Gastrocnemius medialis (tissue), 4 donors: ENCODE measurements around the gene SNAP23. TPM values are rescaled to one million over a fixed set of nuclear protein-coding genes. Genes with fewer than 3 reads are reported as not detected.
A peak's percentile ranks its signal among the peaks of the same experiment; 100 is the strongest.

ENCODE experiments used
- ATAC-seq, 2 donors: fragments of 150-250 bp; one replicate each; pipeline ENCODE4 v1.9.1; 2016
- DNase-seq, 2 donors: peaks; one replicate each; pipeline ENCODE4 v3.0.0-alpha.2; 2019
- H3K27ac ChIP-seq, 4 donors: fragments of 200-600 bp; sonication (generic); 1 replicate in 1 of 4; 2 replicates in 3 of 4; pipeline ENCODE4 v1.5.1; 2016 to 2018; ENCODE audit warnings: mild to moderate bottlenecking in 2 of 4, moderate library complexity in 1 of 4
- H3K27me3 ChIP-seq, 3 donors: fragments of 200-600 bp; sonication (generic) in 2 of 3; 1 replicate in 1 of 3; 2 replicates in 2 of 3; pipeline versions ENCODE4 v1.5.1 to v1.6.0; 2016 to 2019; ENCODE audit warnings: mild to moderate bottlenecking in 1 of 3, moderate library complexity in 1 of 3
- H3K36me3 ChIP-seq, 2 donors: fragments of 200-600 bp; sonication (generic) in 1 of 2; one replicate each; pipeline ENCODE4 v1.5.1; 2017 to 2018
- H3K4me1 ChIP-seq, 2 donors: fragments of 200-600 bp; sonication (generic) in 1 of 2; one replicate each; pipeline ENCODE4 v1.5.1; 2016 to 2017; ENCODE audit warnings: mild to moderate bottlenecking in 2 of 2
- H3K4me3 ChIP-seq, 4 donors: fragments of 200-600 bp; sonication (generic) in 3 of 4; 1 replicate in 1 of 4; 2 replicates in 3 of 4; pipeline ENCODE4 v1.5.1; 2016 to 2019; ENCODE audit warnings: mild to moderate bottlenecking in 2 of 4
- H3K9me3 ChIP-seq, 3 donors: fragments of 200-600 bp; sonication (generic) in 2 of 3; 1 replicate in 1 of 3; 2 replicates in 2 of 3; pipeline ENCODE4 v1.5.1; 2016 to 2019
- POLR2A ChIP-seq, 2 donors: fragments of 450-650 bp; IDR thresholded peaks; one replicate each; pipeline ENCODE4 v1.6.1; 2017; ENCODE audit warnings: antibody characterized with exemption in 2 of 2, mild to moderate bottlenecking in 2 of 2, moderate library complexity in 2 of 2
- in situ Hi-C, 4 donors: fragments of 200-750 bp; cut with MboI; loops; one replicate each; pipeline versions ENCODE4 v1.15.0 to v1.8.0; 2017; ENCODE audit warnings: low sequenced_read_pairs in 4 of 4
- intact Hi-C: fragments of 100-400 bp; cut with DNase I; formaldehyde crosslinking; loops from one replicate; pipeline ENCODE4 v1.15.1; 2023; ENCODE audit warnings: low total_unique reads
- total RNA-seq, 4 donors: library from RNA; depleted of rRNA; stranded (reverse); fragments of >200 nt; gene quantifications; one replicate each; pipeline versions ENCODE4 v1.1.0 to v1.2.3, GENCODE V29; 2016
- TF ChIP-seq, protein P1 (sequence below), 5 experiments: fragments of 450-650 bp in 3 of 5; fragments of 200-600 bp in 2 of 5; sonication (generic) in 2 of 5; IDR thresholded peaks in 4 of 5; conservative IDR thresholded peaks in 1 of 5; 1 replicate in 4 of 5; 2 replicates in 1 of 5; pipeline ENCODE4 v1.5.1; 2016 to 2019; ENCODE audit warnings: antibody characterized with exemption in 5 of 5, mild to moderate bottlenecking in 3 of 5, moderate library complexity in 3 of 5

SNAP23 gene
- total RNA-seq, 4 donors from 2014 or later = 26.7 to 74.3 (median 40.2) TPM

DNA sequence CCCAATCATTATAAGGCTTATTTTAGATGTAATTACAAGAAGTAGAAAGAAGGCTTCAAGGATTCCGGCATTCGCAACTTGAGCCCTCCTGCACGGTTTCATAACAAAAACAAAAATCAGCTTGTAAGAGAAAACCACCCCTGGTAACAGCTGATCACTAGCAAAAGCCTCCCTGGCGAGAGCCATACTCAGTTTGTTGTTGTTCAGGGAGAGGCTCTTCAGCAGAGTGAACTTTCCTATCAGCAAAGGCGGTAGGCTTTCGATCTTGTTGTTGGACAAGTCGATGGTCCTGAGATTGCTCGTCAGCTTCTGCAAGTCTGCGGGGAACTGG lies 52.4 kb downstream of the SNAP23 start:
- H3K27me3 ChIP-seq = no peaks in the 10 kb centered on the region
- no peaks in the 10 kb centered on the region for H3K9me3 ChIP-seq
- H3K27ac ChIP-seq = peak overlapping the region; percentile 84 to 95 (median 90)
- DNase-seq (no peak), ATAC-seq (peak; percentile 3 to 14)
- peaks cover 27 to 30% of the 10 kb centered on the region in 2 donors for H3K4me1 ChIP-seq
- intact Hi-C loops = loop anchor here (1.0 to 5.0 kb wide), 3 partner anchors 27 to 102 kb away; partner anchors contain the start of genes SNAP23 and STARD9
- peak overlapping the region; percentile 79 to 100 (median 88) for H3K4me3 ChIP-seq
- TF ChIP-seq, protein P1, sequence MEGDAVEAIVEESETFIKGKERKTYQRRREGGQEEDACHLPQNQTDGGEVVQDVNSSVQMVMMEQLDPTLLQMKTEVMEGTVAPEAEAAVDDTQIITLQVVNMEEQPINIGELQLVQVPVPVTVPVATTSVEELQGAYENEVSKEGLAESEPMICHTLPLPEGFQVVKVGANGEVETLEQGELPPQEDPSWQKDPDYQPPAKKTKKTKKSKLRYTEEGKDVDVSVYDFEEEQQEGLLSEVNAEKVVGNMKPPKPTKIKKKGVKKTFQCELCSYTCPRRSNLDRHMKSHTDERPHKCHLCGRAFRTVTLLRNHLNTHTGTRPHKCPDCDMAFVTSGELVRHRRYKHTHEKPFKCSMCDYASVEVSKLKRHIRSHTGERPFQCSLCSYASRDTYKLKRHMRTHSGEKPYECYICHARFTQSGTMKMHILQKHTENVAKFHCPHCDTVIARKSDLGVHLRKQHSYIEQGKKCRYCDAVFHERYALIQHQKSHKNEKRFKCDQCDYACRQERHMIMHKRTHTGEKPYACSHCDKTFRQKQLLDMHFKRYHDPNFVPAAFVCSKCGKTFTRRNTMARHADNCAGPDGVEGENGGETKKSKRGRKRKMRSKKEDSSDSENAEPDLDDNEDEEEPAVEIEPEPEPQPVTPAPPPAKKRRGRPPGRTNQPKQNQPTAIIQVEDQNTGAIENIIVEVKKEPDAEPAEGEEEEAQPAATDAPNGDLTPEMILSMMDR (IDR thresholded peaks at IDR 0.05 in 4 of 5, conservative IDR thresholded peaks at IDR 0.05 in 1 of 5) = no peak
- no peak for TF ChIP-seq POLR2A (IDR thresholded peaks at IDR 0.05)
- in situ Hi-C loops = loop anchor here in 1 of 4 donors (10.0 kb wide), 1 partner anchor 97 kb away; no protein-coding TSS in a partner anchor
- H3K36me3 ChIP-seq = peaks cover 5 to 31% of the 10 kb centered on the region in 2 donors

DNA sequence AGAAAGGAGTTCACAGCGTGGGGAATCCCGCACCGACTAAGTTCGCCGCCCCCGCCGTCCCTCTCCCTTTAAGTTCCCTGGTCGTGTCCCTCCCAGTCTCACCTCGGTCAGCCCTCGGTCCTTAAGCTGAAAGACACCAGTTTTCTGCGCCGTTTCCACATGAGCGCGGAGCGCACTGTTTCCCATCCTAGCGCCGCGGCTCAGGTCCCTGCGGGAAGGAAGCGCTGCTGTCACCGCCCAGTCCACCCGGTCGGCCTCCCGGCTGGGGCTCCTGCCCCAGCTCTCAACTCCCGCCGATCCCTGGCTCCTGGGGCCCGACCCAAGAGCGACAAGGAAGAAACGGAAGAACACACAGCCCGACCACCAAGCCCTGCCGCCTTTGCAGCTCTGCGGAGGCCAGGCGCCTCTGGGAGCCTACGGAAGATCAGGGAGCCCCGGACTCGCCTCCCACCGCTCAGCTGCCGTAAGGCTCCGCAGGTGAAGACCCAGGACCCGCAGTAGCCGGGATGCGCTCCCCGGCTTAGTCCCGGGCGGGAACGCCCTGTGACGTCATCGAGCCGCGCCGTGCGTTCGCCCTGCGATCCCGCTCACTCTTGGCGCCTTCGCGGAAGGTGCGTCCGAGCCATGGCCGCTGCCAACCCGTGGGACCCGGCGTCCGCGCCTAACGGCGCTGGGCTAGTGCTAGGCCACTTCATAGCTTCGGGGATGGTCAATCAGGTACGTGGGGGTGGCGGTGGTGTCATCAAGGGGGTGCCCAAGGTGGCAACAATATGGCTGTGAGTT lies 53.0 kb downstream of the SNAP23 start, which contains the start of the genes HAUS2 and LRRC57:
TSS of gene HAUS2 (plus strand) at position 590 of the 783 bp plus-strand sequence. CDS start at position 625, 35 bp downstream.
TSS of gene LRRC57 (minus strand) at position 545 of the 783 bp plus-strand sequence. CDS start at position 186, 359 bp downstream.
- TF ChIP-seq, protein P1 (IDR thresholded peaks at IDR 0.05 in 4 of 5, conservative IDR thresholded peaks at IDR 0.05 in 1 of 5) = peak in 1 of 5 experiments; percentile 27
- peak; percentile 80 to 82 for TF ChIP-seq POLR2A (IDR thresholded peaks at IDR 0.05)
- Histone ChIP-seq H3K27me3 (no peaks in the 10 kb centered on the region), H3K27ac (peak within 1 kb of the TSS; percentile 84 to 95 (median 90)), H3K4me1 (peaks cover 27 to 30% of the 10 kb centered on the region in 2 donors), H3K4me3 (peak within 1 kb of the TSS; percentile 79 to 100 (median 88)), H3K36me3 (peaks cover 5 to 25% of the 10 kb centered on the region in 2 donors), H3K9me3 (no peaks in the 10 kb centered on the region)
- in situ Hi-C loops (loop anchor here in 1 of 4 donors (10.0 kb wide), 1 partner anchor 96 kb away; no protein-coding TSS in a partner anchor), intact Hi-C loops (loop anchor here (1.0 to 5.0 kb wide), 3 partner anchors 27 to 102 kb away; partner anchors contain the start of genes SNAP23 and STARD9)
- peak; percentile 87 to 92 for ATAC-seq
- peak; percentile 70 to 74 for DNase-seq

DNA sequence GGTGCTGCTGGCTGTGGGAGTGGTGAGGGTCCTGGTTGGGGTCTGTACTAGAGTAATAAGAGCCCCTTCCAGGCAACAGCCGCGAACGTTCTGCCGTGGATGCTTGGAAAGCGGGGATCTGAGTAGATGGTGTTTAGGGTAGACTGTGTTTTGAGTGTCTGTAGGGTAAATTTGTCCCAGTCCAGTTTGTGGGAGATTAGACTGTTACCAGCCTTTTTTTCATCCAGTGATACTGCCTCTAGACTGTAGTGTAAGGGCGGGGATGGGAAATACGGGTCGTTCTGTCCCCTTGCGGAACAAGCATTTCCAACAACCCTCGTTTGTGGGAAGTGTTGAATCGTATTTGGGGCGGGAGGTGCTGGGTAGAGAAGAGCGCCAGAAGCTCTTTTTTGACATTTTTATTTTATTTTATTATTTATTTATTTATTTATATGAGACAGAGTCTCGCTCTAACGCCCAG lies 53.6 kb downstream of the SNAP23 start:
- TF ChIP-seq, protein P1 (IDR thresholded peaks at IDR 0.05 in 4 of 5, conservative IDR thresholded peaks at IDR 0.05 in 1 of 5) = no peak
- TF ChIP-seq POLR2A (IDR thresholded peaks at IDR 0.05) = no peak
- no peaks in the 10 kb centered on the region for H3K27me3 ChIP-seq
- ATAC-seq (peak; percentile 31 to 39), DNase-seq (peak in 1 of 2 donors; percentile 8)
- peaks cover 27 to 30% of the 10 kb centered on the region in 2 donors for H3K4me1 ChIP-seq
- no peaks in the 10 kb centered on the region for H3K9me3 ChIP-seq
- H3K27ac ChIP-seq = peak overlapping the region; percentile 84 to 95 (median 90)
- intact Hi-C loops = loop anchor here (5.0 kb wide), 1 partner anchor 52 kb away; the partner anchor contains the start of gene SNAP23
- H3K36me3 ChIP-seq = peaks cover 5 to 19% of the 10 kb centered on the region in 2 donors
- in situ Hi-C loops = loop anchor here in 1 of 4 donors (10.0 kb wide), 1 partner anchor 96 kb away; no protein-coding TSS in a partner anchor
- peak overlapping the region; percentile 79 to 100 (median 88) for H3K4me3 ChIP-seq

DNA sequence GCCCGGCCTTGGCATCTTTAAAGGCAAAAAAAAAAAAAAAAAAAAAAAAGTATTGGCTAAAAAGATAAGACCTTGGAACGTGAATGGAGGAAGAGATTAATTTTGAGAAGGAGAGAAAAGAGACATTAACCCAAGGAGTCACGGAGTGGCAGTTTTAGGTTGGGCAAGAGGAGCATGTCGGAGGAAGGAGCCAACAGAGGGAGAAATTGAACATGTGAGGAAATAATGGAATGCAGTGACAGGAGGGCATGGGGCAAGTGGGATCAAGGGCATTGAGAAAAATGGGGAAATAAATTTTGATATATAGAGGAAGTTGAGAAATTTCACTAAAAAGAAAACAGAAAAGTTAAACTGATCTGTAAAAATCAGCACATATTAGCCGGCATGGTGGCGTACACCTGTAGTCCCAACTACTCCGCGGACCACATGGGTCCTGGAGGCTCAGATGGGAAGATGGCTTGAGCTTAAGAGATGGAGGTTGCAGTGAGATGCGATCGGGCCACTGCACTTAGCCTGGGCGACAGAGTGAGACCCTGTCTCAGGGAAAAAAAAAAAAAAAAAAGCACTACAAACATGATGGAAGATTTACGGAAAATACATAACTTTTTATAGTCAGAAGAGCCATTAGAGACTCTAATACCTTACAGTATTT lies 54.4 kb downstream of the SNAP23 start:
- TF ChIP-seq, protein P1 (IDR thresholded peaks at IDR 0.05 in 4 of 5, conservative IDR thresholded peaks at IDR 0.05 in 1 of 5) = no peak
- no peak for TF ChIP-seq POLR2A (IDR thresholded peaks at IDR 0.05)
- Histone ChIP-seq H3K36me3 (peaks cover 3 to 11% of the 10 kb centered on the region in 2 donors), H3K9me3 (no peaks in the 10 kb centered on the region), H3K4me1 (peaks cover 27 to 30% of the 10 kb centered on the region in 2 donors), H3K4me3 (peak overlapping the region; percentile 79 to 100 (median 88)), H3K27me3 (no peaks in the 10 kb centered on the region), H3K27ac (peak overlapping the region in 3 of 4 donors; percentile 84 to 95 (median 93))
- DNase-seq = no peak
- in situ Hi-C loops = loop anchor here in 1 of 4 donors (10.0 kb wide), 1 partner anchor 95 kb away; no protein-coding TSS in a partner anchor
- no peak for ATAC-seq
- intact Hi-C loops = loop anchor here (5.0 kb wide), 1 partner anchor 53 kb away; the partner anchor contains the start of gene SNAP23
